8988T (cell line): ENCODE measurements around the gene SEC14L5.
"Not testable (repeated sequence)": the region's sequence is repeated elsewhere in the genome, so short reads cannot be mapped to it uniquely, and the experiment has no call there.

Experiments
- DNase-seq: peaks from one replicate; pipeline ENCODE4 v3.0.0; 2011

Gene SEC14L5

DNA sequence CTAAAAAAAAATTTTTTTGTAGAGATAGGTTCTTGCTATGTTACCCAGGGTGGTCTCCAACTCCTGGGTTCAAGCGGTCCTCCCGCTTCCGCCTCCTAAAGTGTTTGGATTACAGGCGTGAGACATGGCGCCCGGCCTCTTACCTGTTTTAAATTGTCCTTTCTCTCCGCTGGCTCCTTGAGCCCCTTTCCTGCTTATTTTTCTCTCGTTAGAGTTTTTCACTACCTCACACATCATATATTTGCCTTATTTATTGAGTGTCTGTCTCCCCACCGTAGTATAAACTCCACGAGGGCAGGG, 760 bp upstream of the SEC14L5 start:
- no peak for DNase-seq

DNA sequence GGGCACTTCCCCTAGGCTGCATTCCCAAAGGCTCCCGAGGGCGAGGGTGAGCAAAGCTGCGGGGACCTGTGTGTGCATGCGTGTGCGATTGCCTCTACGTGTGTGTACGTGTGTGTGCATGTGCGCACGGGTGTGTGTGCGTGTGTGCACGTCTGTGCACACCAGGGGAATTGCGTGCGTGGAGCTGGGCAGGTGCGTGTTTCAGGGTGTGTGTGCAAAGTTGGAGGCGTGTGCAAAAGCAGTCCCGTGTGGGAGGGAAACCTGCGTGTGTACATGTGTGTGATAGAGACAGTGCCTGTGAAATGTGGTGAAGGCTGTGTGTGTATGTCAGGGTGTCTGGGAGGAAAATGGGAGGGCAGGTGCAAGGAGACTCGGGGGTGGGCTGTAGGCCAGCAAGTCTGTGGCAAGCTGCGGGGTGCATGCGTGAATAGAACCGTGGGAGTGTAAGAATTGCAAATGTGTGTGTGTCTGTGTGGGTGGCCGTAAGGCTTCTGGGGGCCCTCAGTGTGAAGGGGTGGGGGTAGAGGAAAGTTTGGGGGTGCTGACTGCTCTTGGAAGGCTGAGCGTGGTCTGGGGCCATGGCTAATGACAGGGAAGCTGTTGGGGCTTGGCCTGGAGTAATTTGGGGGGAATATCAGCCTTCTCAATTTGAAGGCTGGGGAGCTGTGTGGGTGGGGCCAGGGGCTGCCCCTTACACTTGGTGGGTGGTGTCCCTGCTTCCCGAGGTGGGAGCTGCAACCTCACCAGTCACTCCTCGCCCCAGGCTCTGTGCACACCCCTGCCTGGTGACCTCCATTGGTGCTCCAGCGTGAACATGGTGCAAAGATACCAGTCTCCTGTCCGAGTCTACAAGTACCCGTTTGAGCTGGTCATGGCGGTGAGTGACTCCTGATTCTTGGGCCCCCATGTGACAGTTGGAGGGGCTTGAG, 644 bp downstream of the SEC14L5 start:
- no peak for DNase-seq

DNA sequence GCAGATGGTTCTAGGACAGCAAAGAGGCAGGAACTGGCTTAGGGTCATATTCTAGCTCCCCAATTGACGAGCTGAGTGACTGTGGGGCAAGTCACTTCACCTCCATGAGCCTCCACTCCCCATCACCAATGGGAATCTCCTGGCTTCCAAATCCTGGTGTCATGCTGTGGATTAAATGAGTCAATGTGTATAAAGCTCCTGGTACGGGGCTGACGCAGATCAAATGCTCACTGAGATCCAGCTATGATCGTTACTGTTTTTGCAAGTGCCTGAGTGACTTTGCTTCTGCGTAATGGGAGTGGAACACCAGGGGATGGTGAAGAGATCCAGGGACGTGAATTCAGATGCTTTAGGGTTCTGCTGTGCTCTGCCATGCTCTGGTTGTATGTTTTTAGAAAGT, 2.4 kb downstream of the SEC14L5 start:
- DNase-seq, result no peak

DNA sequence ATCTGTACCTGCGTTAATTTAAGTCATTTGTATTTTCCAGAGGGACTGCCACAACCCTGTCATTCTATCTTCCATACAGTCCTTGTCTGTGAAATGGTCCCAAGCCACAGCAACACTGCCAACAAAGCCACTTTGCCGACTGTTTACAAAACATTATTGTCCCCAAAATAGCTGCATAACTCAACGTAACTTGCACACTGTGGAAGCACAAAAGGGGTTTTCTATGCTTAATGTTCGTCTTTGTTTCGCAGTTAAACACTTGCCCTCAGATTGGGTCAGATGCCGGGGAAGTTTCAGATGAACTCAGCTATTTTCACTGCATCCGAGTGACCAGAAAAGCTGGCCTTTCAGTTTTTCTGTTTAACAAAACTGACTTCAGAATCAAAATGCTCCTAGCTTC, 4.6 kb downstream of the SEC14L5 start:
- DNase-seq, result no peak

DNA sequence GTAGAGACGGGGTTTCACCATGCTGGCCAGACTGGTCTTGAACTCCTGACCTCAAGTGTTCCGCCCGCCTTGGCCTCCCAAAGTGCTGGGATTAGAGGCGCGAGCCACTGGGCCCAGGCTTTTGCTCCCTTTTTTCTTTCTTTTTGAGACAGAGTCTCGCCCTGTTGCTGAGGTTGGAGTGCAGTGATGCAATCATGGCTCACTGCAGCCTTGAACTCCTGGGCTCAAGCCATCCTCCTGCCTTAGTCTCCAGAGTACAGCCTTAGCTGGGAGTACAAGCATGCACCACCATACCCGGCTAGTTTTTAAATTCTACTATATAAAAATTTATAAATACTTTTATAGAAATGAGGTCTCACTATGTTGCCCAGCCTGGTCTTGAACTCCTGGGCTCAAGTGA, 5.4 kb downstream of the SEC14L5 start:
- not testable (repeated sequence) for DNase-seq

DNA sequence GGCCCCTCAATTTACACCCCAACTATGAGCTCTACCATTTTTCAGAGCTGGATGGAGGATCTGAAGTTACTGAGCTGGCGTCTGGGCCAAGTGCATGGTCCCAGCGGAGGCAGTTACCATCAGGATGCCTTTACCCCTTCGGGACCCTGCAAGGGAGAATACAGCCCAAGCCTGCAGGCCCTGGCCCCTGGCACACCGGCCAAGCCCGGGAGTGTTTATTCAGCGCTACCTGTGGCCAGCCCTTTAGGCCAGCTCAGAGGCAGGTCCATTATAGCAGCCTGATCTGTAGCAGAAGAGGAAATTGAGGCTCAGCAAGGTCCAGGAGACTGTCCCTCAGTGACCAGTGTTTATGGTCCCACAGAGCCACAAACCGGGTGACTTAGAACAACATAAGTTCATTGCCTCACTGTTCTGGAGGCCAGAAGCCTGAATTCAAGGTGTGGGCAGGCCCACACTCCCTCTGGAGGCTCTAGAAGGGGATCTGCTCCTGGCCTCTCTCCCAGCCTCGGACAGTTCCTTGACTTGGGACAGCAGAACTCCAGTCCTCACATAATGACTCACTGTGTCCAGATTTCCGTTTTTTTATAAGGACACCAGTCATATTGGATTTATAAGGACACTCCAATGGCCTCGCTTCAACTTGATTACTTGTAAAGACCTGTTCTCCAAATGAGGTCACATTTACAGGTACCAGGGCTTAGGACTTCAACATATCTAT, 8.8 kb downstream of the SEC14L5 start:
- no peak for DNase-seq

DNA sequence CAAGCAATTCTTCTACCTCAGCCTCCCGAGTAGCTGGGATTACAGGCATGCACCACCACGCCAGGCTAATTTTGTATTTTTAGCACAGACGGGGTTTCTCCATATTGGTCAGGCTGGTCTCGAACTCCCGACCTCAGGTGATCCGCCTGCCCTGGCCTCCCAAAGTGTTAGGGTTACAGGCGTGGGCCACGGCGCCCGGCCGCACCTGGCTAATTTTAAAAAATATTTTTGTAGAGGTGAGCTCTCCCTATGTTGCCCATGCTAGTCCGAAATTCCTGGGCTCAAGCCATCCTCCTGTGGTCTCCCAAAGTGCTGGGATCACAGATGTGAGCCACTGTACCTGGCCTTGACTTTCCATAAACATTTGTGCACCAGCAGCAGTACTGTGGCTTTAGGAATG, 10.1 kb downstream of the SEC14L5 start:
- not testable (repeated sequence) for DNase-seq

DNA sequence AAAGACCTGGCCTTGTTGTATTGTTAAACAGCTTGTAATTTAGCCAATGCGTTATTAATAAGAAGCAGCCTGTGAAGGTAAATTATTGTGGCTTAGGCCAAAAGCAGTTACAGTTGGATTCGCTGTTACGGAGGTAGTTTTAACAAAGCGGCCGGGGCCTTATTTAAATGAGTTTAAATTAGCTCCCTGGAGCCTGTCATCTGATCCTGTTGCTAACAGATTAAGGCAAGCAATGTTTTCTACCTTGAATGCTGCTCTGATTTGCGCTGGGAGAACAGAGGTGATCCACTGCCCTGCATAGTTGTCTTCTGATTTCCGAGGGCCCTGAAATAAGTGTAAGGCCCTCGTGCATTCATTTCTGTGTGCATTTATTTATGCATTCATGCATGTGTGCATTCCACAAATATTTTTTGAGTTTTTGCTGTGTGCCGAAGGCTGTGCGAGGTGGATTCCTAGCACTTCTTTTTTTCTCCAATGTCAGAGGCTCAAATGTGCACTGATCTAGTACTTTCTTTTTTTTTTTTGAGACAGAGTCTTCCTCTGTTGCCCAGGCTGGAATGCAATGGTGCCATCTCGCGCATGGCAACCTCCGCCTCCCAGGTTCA, 10.9 kb downstream of the SEC14L5 start:
- DNase-seq, result no peak

DNA sequence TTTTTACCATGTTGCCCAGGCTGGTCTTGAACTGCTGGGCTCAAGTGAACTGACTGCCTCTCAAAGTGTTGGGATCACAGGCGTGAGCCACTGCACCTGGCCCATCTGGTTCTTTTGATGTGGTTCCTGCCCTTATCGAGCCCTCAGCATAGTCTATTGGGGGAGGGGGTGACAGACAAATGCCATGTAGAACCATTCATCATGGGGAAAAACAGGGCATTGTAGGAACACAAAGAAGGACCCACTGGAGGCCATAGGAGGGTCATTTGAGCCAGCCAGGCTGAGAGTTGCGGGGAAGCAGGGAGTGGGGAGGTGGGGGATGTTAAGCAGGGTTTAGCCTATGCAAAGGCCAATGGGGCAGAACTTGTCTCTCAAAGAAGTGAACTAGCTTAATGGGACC, 11.9 kb downstream of the SEC14L5 start:
- DNase-seq, result no peak

DNA sequence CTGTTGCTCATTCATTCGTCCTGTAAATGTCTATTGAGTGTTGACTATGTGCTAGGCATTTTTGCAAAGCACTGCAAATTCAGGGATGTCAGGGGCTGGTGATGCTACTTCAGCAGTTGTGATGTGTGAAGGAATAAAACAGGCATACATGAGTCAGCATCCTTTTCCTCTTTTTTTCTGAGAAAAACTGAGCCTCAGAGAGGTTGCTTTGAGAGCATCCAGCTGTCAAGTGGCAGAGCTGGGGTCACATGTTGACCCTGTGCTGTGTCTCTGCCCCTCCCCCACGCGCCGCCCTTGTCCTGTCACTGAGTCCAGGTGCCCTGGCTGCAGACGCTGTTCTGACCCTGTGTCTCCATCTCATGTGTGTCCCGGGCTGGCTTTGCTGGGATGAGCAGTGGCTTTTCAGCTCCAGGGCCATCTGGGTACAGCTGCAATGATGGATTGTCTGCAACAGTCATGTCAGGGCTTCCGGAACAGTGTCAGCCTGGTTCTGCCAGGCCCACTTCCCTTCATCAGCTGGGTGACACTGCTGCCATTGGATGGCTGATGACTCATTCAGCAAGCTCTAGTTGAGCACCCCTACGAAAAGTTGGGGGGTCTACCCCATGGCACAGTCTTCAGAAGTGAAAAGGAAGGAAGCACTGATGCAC, 14.9 kb downstream of the SEC14L5 start:
- no peak for DNase-seq

DNA sequence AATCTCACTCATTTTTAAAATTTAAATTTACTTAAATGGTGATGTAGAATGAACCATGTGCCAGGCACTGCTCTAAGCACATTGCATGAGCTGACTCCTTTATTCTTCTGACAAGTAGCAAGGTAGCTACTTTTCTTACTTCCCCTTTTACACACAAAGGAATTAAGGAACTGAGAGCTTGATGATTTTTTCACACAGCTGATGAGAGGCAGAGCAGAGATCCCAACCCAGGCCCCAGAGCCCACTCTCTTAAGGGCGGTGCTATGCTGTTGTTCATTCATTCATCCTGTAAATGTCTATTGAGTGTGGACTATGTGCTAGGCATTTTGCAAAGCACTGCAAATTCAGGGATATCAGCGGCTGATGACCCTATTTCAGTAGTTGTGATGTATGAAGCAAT, 17.9 kb downstream of the SEC14L5 start:
- no peak for DNase-seq

DNA sequence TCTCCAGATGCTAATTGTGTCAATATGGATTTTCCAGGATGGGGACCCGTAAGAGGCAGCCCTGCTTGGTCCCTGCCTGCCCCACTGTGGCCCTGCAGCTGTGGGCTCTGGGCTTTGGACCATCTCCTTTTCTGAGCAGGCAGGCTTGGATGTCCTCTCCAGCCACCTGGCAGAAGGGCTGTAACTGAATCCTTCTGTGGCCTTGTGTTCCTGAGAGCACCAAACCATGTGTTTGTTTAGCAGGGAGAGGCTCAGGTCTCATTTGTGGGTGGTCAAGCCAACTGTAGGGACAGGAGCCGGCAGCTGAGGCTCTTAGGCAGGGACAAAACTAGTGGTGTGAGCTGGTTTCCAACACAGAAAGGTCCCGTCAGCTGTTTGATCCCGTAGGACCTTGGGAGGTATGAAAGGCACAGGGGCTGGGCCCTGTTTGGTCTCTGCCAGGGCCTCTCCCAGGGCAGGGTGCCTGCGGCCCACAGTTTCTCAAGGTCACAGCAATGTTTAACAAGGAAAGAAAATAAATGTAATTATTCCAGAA, 18.5 kb downstream of the SEC14L5 start:
- DNase-seq, result no peak

DNA sequence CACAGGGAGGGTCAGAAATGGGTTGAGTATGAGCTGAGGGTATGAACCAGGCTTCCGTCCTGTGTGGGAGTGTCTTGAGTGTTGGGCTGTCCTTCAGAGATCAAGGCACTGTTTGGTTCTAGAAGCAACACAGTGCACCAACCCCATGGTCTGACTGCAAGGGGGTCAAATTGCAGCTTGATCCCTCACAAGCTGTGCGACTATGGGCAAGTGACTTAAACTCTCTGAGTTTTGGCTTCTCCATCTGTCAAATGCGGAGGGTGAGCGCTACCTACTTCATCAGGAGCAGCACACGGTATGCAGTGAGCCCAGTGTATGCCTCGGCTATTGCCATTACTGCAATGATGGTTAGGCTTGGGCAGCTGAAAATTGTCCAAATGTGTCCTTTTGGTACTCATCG, 21.0 kb downstream of the SEC14L5 start:
- no peak for DNase-seq

DNA sequence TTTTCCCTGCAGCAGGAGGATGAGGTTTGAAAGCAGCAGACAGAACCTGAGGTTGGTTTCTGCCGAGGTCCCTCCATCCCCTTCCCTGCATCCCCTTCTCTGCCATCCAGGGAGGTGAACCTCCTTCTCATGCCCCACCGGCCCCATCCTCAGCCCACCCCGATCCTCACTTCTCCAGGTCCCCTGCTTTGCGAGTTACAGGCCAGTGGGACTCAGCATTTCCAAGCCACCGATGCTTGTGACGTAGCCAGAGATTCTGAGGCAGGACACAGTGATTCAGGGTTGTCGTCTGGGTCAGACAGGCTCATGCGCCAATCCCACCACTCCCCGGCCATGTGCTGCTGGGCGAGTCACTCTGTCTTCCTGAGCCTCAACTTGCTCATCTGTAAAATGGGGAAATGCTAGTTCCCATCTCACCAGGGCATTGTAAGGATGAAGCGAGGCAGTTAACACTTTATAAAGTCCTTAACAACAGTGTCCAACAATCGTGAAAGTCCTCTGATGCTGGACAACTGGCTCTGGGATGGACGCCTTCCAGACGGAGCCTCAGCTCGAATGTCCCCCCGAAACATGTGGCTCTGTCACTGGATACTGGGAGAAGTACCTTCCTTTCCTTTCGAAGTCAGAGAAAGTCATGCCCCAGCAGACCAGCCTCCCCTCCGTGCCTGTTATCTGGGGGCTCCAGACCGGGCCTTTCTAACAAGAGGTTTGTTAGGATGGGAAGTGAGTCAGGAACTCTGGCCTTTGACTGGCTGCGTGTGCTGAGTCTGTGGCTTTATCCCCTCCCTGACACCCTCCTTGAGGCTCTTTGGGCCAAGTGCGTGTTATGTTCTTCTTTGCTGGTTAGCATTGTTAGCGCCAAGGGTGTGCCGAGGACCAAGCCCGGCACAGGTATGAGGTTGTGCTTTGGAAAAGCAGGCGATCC, 21.9 kb downstream of the SEC14L5 start:
- no peak for DNase-seq

DNA sequence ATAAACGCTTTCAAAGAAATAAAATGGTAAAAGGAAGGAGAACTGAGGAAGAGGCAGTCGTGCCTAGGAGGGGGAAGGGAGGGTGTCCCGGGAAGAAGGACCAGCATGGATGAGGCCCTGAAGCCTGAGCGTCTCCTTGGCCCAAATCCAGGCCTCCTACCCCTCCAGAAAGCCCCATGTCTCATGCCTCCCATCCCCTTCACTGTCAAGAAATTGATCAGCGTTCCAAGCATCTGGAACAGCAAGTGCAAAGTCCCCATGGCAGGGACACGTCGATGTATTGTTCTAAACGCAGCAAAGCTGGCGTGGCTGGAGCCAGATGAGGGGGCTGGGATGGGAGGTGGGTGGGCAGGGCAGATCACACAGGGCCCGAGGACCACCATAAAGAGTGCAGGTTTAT, 22.6 kb downstream of the SEC14L5 start:
- no peak for DNase-seq

DNA sequence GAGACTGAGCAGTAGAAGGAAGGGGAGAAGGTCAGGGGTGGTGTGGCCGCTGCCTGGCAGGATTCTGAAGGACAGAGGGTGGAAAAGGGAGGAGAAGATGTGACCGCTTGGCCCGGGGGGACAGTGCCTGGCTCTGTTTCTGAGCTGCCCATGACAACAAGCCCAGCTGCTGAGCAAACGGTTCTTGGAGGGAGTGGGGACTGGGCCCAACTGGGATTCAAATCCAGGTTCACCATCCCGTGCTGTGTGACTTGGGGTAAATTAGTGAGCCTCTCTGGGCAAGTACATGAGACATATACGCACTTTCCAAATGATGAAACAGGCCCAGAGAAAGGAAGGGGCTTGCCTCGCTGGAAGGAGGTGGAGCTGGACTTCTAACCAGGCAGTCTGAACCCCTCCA, 23.3 kb downstream of the SEC14L5 start:
- no peak for DNase-seq

DNA sequence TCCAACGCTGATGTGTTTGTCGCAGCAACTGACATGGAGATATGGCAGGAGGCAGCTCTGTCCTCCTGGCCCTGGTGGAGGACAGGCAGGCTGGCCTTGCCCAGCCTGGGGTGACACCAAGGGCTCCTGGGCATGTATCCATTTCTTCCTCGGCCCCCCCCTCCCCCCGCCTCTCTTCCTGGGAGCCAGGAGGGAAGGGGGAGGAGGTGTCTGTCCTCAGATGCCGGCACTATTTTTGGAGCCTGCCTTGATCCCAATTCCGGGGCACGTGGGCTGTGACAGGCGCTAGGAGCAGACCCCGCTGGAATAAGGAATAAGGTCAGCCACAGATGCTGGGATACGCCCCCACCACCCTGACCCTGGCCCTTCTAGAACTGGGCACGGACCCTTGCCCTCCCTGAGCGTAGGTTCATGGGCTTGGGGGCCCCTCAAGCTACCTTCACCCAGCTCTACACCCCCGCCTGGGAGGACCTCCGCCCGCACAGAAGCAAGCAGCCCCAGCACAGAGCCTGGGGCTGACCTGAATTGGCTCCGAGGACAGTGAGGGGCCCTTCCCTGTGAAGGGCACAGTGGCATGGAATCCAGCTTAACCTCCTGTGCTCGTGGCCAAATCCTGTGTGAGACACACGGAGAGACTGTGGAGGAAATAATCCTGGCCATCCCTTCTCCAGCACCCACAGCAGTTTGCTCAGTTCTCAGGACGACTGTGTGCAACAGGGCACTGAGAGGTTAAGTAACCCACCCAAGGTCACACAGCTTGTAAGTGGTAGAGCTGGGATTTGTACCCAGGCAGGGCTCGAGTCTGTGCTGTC, 24.1 kb downstream of the SEC14L5 start:
- no peak for DNase-seq

DNA sequence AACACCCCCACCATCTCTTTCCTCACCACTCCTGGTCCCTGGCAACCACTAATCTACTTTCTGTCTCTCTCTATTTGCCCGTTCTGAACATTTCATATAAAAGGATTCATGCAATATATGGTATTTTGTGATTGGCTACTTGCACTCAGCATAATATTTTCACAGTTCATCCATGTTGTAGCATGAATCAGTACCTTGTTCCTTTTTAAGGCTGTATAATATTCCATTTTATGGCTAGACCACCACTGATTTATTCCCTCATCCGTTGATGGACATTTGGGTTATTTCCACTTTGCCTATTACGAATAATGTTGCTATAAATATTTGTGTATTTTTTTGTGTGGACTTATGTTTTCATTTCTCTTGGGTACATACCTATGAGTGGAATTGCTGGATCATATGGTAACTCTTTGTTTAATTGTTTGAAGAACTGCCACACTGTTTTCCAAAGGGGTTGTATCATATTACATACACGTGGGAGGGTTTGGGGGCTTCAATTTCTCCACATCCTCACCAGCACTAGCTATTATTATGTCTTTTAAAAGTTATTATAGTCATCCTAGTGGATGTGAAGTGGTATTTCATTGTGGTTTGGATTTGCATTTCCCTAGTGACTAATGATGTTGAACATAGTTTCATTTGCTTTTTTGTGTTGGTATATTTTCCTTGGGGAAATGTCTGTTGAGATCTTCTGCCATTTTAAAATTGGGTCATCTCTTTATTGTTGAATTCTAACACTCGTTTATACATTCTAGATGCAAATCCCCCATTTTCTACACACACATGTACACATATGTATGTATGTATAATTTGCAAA, 26.3 kb downstream of the SEC14L5 start:
- no peak for DNase-seq

DNA sequence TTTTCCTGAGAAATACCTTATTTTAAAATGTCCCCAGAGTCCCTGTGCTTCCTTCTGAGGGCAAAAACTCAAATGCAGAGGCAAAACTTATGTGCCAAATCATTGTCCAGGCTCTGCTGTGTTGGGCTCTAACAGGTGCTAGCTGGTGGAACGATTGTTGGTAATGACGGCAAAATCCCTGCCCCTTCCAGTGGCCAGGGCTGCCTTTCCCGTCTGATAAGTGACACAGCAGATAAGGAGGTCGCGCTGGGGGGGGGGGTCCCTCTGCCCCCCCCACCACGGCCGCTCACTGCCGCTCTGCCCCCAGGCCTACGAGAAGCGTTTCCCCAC, 29.1 kb downstream of the SEC14L5 start:
- DNase-seq, result no peak

DNA sequence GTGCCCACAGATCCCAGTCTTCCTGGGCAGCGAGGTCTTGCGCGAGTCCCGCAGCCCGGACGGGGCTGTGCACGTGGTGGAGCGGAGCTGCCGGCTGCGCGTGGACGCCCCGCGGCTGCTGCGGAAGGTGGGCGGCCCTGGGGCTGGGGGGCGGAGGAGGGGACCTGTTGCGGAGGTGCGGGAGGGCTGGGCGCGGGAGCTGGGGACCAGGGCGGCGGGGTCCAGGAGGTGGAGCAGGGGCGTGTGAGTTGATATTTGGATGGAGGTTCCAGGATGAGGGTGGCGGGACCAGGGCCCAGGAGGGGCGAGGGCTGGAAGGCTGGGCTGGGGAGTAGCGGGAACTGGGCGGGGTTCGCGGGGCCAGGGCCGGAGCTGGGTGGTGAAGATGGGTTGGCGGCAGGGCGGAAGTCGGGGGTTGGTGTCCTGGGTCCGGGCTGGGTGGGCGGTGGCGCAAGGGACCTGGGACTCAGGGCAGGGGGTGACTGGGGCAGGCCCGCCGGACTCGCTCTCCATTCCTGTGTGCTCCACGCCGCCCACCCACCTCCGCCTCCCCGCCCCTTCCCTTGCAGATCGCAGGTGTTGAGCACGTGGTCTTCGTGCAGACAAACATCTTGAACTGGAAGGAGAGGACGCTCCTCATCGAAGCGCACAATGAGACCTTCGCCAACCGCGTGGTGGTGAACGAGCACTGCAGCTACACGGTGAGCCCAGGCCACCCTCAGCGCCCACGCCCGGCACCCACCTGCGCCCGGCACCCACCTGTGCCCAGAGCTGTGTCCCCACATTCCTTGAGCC, 29.6 kb downstream of the SEC14L5 start:
- DNase-seq, result no peak
